Pancreas (tissue), 10 donors: ENCODE data around the gene TRIM3. TPM values are rescaled to one million over a fixed set of nuclear protein-coding genes. Genes with fewer than 3 reads are reported as not detected.
A peak's percentile ranks its signal among the peaks of the same experiment; 100 is the strongest.

Experiments used
- ATAC-seq, 4 donors: fragments of 200-7000 bp; cut with Tn5 transposase; one replicate each; pipeline versions ENCODE4 v1.8.0 to v1.9.1; 2020; ENCODE audit warnings: mild to moderate bottlenecking in 4 of 4, moderate library complexity in 4 of 4
- DNase-seq, 6 donors: peaks; one replicate each; pipeline ENCODE4 v3.0.0-alpha.2; 2020
- FAIRE-seq: peaks from 2 replicates; lab custom pipeline; 2012; peaks lifted over from hg19 to GRCh38; lab: Jason Lieb, UNC
- H3K27ac ChIP-seq, 4 donors: fragments of 200-600 bp; sonication (generic); 1 replicate in 3 of 4; 2 replicates in 1 of 4; pipeline versions ENCODE4 v1.5.0 to v1.8.0; 2020
- H3K27me3 ChIP-seq, 4 donors: fragments of 200-600 bp; one replicate each; pipeline ENCODE4 v1.8.0; 2021
- H3K36me3 ChIP-seq, 3 donors: fragments of 200-600 bp; sonication (generic) in 1 of 3; one replicate each; pipeline versions ENCODE4 v1.5.0 to v1.8.0; 2020 to 2021
- H3K4me1 ChIP-seq, 3 donors: fragments of 200-600 bp; one replicate each; pipeline ENCODE4 v1.8.0; 2021
- H3K4me3 ChIP-seq, 4 donors: fragments of 200-600 bp; sonication (generic) in 2 of 4; one replicate each; pipeline versions ENCODE4 v1.5.0 to v1.8.0; 2020 to 2021
- H3K9me3 ChIP-seq, 4 donors: fragments of 200-600 bp; one replicate each; pipeline ENCODE4 v1.8.0; 2021
- CTCF ChIP-seq, 4 donors: fragments of 200-600 bp; sonication (generic) in 3 of 4; IDR thresholded peaks; one replicate each; pipeline versions ENCODE4 v1.5.0 to v1.8.0; 2021; ENCODE audit warnings: antibody characterized with exemption in 4 of 4
- WGBS, 2 donors: extraction: QIAGEN DNeasy Blood & Tissue Kit; methylation state at CpG; one replicate each; pipeline ENCODE4 v1.1.7; 2013; 5-methylcytosine and 5-hydroxymethylcytosine counted together
- intact Hi-C, 3 donors: fragments of 100-400 bp; cut with DNase I; formaldehyde crosslinking; loops; one replicate each; pipeline versions ENCODE4 v1.11.1 to v1.14.2; 2022
- polyA plus RNA-seq, 2 donors: library from polyadenylated mRNA; stranded (reverse); fragments of 200-250 nt; gene quantifications; one replicate each; pipeline ENCODE4 v1.2.3, GENCODE V29; 2013
- total RNA-seq, 6 donors: library from RNA; stranded (reverse); fragmentation: NEBNext Ultra II Directional in 4 of 6; extraction: Animal tissue kit (Norgen Biotek cat#: 25700) in 4 of 6; gene quantifications; one replicate each; pipeline versions ENCODE4 v1.2.1 to v1.2.4, GENCODE V29; 2021 to 2023
- donor health status: healthy with polysubstance abuse.
- donor health status: DM: no; HTN: no; CAD: no; lungs with moderate emphysema.
- donor health status: DM: no; HTN: no; CAD: no.
- donor health status: control.
- donor health status: control.
- donor health status: Bipolar disorder and iron deficiency.
- donor health status: DM: yes; HTN: yes; CAD: no.
- donor health status: DM: no; HTN: no; CAD: no.
- donor health status: DM: no; HTN: no; CAD: no.
- donor health status: DM: yes; HTN: yes; CAD: no.

The TRIM3 gene
- total and polyA plus RNA-seq, 8 donors: 5.2 to 30.8 (median 7.6) TPM

- peak; percentile 46 to 73 (median 59) for TF ChIP-seq CTCF (IDR thresholded peaks at IDR 0.05)
- ATAC-seq (peak in 3 of 4 donors; percentile 80 to 83 (median 82)), DNase-seq (peak in 1 of 6 donors; percentile 15), FAIRE-seq (peak; percentile 78)
- no peaks in the 10 kb centered on the region for H3K9me3 ChIP-seq
- no peak overlapping the region for H3K4me3 ChIP-seq
- no peak overlapping the region for H3K27ac ChIP-seq
- no peaks in the 10 kb centered on the region for H3K4me1 ChIP-seq
- H3K27me3 ChIP-seq: no peaks in the 10 kb centered on the region
- 52 to 54% methylated on average over 2 of the region's 2 CpGs for WGBS, 2 donors
- intact Hi-C loops: loop anchor here in 1 of 3 donors (10.0 kb wide), 1 partner anchor 121 kb away; no protein-coding TSS in a partner anchor
- H3K36me3 ChIP-seq: peaks cover 0 to 14% (median 0%) of the 10 kb centered on the region in 3 donors
Observed at GRCh38 chr11:6505577-6506240, 32.0 kb upstream of the TRIM3 start.

- 65 to 70% methylated on average over 3 of the region's 3 CpGs for WGBS, 2 donors
- intact Hi-C loops: loop anchor here in 2 of 3 donors (5.0 to 10.0 kb wide), 3 partner anchors 67 to 127 kb away; no protein-coding TSS in a partner anchor
- no peak overlapping the region for H3K27ac ChIP-seq
- no peak for DNase-seq
- no peaks in the 10 kb centered on the region for H3K9me3 ChIP-seq
- TF ChIP-seq CTCF (IDR thresholded peaks at IDR 0.05): no peak
- no peak overlapping the region for H3K4me3 ChIP-seq
- no peak for ATAC-seq
- H3K4me1 ChIP-seq: no peaks in the 10 kb centered on the region
- no peaks in the 10 kb centered on the region for H3K27me3 ChIP-seq
- FAIRE-seq: no peak
- H3K36me3 ChIP-seq: peaks cover 0 to 10% (median 0%) of the 10 kb centered on the region in 3 donors
Observed at GRCh38 chr11:6504166-6504565, 30.4 kb upstream of the TRIM3 start.

GRCh38 chr11:6502382-6502781 is 28.6 kb upstream of the TRIM3 start:
- ATAC-seq (no peak), FAIRE-seq (no peak), DNase-seq (no peak)
- Histone ChIP-seq H3K36me3 (peaks cover 0 to 10% (median 0%) of the 10 kb centered on the region in 3 donors), H3K27me3 (no peaks in the 10 kb centered on the region), H3K4me3 (no peak overlapping the region), H3K27ac (no peak overlapping the region), H3K4me1 (no peaks in the 10 kb centered on the region), H3K9me3 (no peaks in the 10 kb centered on the region)
- intact Hi-C loops: loop anchor here in 2 of 3 donors (5.0 to 10.0 kb wide), 3 partner anchors 65 to 125 kb away; no protein-coding TSS in a partner anchor
- WGBS, 2 donors: 81 to 91% methylated on average over 3 of the region's 3 CpGs
- no peak for TF ChIP-seq CTCF (IDR thresholded peaks at IDR 0.05)

- Histone ChIP-seq H3K9me3 (no peaks in the 10 kb centered on the region), H3K36me3 (peaks cover 0 to 13% (median 0%) of the 10 kb centered on the region in 3 donors), H3K27ac (no peak overlapping the region), H3K4me3 (no peak overlapping the region), H3K4me1 (no peaks in the 10 kb centered on the region), H3K27me3 (no peaks in the 10 kb centered on the region)
- no peak for ATAC-seq
- no peak for TF ChIP-seq CTCF (IDR thresholded peaks at IDR 0.05)
- intact Hi-C loops: no loop called here
- DNase-seq: no peak
- no peak for FAIRE-seq
- 90 to 94% methylated on average over 5 of the region's 5 CpGs for WGBS, 2 donors
Observed at GRCh38 chr11:6498544-6498943, 24.8 kb upstream of the TRIM3 start.

GRCh38 chr11:6498121-6498520 is 24.4 kb upstream of the TRIM3 start:
- Histone ChIP-seq H3K27ac (no peak overlapping the region), H3K9me3 (no peaks in the 10 kb centered on the region), H3K4me3 (no peak overlapping the region), H3K4me1 (no peaks in the 10 kb centered on the region), H3K36me3 (peaks cover 0 to 11% (median 0%) of the 10 kb centered on the region in 3 donors), H3K27me3 (no peaks in the 10 kb centered on the region)
- FAIRE-seq (no peak), DNase-seq (no peak), ATAC-seq (peak in 1 of 4 donors; percentile 49)
- intact Hi-C loops: no loop called here
- WGBS, 2 donors: 77 to 86% methylated on average over 7 of the region's 7 CpGs
- TF ChIP-seq CTCF (IDR thresholded peaks at IDR 0.05): no peak
